Measurements from ENCODE around the gene SMURF1.
"Not testable (repeated sequence)": the region's sequence is repeated elsewhere in the genome, so short reads cannot be mapped to it uniquely, and the experiment has no call there.

The SMURF1 gene

DNA sequence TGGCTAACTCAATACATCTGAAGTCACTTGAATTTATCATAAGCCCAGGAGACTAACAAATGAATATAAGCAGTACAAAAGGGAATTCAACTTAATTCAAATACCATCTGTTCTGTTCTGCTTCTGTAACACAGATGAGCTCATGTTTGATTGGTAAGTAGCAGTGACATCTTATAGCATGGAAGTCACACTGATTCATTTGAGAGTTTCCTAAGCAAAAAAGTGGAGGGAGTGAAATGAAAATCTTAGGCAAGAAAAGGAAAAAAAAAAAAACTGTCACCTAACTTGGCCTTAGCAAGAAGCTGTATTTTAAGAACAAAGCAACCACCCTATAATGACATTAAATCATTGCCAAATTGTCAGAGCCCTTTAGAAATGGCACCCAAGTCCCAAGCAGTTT is 49.5 kb downstream of the SMURF1 start:
- no peak for DNase-seq

DNA sequence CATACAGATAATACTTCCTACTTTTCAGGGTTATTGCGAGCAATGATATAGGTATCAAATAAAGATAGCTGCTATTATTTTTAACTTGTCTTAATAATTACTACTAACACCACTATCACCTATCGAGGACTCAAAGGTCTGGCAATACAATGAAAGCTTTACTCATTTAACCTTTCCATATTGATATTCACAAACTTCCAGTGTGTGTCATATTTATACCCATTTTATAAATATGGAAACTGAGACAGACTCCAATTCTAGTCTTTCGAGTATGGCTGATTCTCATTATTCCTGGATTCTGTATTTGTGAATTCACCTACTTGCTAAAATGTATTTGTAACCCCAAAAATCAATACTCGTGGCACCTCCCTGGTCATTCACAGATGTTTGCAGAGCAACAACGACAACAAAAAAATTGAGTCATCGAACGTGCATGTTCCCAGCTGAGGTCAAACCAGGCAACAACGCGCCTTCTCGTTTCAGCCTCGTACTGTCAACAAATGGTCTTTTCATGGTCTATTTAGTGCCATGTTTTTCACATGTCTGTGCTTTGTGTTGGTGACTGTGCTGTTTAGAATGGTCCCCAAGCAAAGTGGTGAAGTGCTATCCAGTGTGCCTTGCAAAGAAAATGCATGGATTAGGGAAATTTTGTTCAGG is 51.7 kb downstream of the SMURF1 start:
- no peak for DNase-seq

DNA sequence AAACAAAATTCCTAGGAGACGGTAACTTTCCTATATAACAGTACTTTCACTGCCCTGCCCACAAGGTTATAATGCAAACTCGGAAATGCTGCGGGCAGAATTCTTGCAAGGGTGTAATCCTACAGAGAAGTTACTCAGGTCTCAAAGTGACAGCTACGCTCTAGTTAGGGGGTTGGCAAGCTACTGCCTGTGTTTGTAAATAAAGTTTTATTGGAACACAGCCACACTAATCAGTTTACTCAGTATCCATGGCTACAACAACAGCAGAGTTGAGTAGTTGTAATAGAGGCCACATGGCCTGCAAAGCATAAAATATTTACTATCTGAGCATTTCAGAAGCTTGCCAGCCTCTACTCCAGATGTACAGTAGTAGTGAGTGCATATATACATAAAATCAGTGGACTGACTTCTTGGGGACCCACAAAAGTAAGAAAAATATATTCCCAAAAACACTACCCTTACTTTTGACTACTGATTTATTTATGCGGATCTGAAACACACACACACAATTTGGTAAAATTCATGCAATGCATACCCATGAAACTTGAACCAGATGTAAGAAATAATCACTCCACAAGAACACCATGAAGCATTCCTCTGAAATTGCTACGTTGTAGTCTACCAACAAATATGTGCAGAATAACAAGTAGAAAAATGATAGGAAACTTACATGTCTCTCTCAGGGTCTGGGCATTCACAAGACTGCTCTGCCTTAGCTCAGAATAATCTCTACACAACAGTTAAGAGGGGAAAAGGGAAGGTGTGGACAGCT is 53.0 kb downstream of the SMURF1 start:
- no peak for DNase-seq

DNA sequence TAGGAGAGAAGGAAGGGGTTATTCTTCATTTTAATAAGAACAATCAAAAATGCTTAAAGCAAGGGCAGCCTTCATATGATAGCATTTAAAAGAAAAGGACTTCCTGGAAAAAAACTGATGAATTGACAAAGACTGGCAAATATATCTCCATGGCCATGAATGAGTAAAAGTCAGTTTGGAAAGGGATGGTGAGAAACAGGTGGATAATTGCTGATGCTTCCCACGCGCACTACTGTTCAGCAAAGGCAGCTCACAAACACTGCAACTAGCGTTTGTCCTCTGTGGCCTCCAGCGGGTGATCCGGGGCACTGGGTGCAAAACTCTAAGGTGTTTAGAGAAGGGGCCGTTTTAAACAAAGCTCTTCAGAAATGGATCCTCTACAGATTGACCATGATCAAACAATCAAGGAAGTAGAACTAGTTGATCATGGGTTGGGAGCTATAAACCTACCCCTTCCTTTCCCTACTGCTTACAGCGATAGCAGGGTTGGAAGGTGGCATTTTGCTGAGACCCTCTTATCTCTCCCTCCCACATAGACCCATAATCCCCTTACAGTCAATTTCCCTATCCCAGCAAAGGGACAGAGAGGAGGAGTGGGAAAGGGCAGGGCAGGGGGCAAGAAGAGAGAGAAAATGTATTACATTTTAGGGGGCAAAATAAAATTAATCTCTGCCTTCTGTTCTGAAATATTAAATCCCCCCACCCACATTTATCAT is 53.8 kb downstream of the SMURF1 start:
- no peak for DNase-seq

DNA sequence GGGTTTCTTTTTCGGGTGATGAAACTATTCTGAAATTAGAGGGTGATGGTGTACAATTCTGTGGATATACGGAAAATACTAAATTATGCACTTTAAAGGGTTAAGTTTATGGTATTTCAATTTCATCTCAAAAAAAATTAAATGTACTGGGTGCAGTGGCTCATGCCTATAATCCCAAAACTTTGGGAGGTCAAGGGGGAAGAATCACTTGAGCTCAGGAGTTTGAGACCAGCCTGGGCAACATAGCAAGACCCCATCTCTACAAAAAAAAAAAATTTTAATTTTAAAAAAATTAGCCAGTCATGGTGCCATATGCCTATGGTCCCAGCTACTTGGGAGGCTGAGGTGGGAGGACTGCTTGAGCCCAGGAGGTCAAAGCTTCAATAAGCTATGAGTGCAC is 57.0 kb downstream of the SMURF1 start:
- DNase-seq = no peak

DNA sequence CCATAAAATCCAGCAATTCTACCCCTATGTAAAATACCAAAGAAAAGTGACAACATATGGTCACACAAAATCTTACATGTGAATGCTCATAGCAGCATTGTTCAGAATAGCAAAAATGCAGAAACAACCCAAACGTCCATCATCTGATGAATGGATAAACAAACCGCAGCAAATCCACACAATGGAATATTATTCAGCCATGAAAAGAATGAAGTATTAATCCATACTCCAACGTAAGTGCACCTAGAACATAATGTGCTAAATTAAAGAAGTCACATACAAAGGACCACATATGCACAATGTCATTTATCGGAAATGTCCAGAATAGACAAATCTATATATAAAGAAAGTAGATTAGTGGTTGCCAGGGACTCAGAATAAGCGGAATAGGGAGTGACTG is 57.4 kb downstream of the SMURF1 start:
- DNase-seq = no peak

DNA sequence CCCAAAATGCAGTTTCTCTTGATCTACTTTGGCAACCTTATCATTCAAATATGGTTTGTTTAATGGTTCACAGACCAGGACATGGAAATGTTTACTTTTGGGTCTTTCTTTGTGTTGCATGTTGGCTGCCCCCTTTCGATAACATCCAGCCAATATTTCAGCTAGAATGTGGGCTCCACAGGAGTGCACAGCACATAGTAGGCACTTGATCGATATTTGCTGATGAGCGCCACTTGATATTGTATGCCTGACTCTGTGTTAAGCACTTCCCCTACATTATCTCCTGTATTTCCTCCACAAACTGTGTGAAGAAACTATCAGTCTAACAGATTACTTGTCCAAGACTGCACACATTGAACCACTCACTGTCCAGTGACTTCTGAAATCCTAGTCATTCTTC is 60.2 kb downstream of the SMURF1 start:
- DNase-seq = no peak

DNA sequence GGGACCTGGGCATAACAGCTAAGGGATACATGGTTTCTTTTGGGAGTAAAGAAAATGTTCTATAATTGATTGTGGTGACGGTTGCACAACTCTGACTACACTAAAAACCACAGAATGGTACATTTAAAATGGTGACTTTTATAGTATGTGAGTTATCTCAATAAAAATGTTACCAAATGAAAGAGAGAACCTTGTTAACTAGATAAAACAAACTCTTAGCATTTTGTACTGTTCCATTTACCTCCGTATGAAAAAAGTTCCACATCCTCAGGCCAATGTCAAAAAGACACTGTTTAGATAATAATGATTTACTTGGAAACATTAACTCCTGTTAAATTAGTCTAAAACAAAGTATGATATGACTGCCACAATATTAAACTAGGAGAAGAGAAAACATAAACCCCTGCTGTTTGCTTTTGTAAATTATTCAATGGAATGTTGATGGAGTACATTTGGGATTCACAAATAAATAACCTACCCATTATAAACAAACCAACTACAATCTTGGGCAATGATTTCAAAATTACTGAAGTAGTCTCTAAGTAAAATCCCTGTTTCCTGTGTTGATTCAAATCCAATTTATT is 60.7 kb downstream of the SMURF1 start:
- no peak for DNase-seq

DNA sequence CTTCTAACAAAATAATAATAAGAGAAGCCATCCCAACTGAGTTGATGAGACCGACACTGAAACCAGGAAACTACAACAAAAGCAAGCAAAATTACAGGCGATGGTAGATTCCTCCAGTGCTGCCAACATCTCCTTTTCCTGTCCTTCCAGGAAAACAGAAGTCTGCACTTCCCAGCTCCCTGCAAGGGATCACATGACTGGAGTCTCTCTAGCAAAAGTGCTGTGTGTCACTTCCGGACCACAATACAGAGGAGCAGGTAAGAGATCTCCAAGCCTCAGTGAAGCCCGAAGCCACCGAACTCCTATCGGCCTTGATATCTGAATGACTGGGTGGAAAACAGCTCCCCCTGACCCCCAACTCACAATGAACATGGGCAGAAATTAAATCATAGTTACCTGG is 63.2 kb downstream of the SMURF1 start:
- no peak for DNase-seq

DNA sequence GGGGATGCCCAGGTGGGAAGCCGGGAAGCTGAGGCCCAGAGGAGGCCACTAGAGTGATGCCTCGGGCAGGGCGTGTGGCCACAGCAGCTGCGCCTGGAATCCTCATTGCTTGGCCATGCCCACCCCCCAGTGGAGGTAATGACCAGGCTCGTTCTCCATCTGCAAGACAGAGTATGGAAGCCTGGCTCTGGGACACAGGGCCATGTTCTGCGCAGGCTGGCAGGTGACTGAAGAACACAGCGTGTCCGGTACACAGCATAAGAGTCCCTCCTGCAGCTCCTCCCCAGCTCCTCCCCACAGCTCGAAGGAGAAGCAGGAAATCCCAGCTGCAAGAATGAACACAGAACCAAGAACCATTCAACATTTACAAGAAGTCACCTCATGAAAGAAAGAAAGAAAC is 64.8 kb downstream of the SMURF1 start:
- no peak for DNase-seq

DNA sequence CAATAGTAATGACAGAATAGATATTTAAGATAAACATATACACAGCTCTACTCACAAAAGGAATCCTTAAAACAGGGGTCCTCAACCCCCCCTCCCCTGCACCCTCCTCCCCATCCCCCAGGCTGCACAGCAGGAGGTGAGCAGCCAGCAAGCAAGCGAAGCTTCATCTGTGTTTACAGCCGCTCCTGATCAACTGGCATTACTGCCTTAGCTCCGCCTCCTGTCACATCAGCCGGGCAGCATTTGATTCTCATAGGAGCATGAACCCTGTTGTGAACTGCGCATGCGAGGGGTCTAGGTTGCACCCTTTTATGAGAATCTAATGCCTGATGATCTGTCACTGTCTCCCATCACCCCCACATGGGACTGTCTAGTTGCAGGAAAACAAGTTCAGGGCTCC is 65.5 kb downstream of the SMURF1 start:
- no peak for DNase-seq

DNA sequence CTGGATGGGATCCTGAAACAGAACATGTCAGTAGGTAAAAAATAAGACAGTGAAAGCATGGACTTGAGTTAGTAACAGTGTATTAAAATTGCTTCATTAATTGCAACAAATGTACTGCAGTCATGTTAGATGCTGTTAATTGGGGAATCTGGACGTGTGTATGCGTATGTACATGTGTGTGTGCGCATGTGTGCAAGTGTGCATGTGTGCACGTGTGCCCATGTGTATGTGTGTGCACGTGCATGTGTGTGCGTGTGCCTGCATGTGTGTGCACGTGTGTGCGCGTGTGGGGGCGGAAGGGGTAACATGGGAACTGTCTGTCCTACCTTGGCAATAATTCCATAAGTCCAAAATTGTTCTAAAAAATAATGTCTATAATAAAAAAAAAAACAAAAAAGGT is 67.3 kb downstream of the SMURF1 start:
- no peak for DNase-seq

DNA sequence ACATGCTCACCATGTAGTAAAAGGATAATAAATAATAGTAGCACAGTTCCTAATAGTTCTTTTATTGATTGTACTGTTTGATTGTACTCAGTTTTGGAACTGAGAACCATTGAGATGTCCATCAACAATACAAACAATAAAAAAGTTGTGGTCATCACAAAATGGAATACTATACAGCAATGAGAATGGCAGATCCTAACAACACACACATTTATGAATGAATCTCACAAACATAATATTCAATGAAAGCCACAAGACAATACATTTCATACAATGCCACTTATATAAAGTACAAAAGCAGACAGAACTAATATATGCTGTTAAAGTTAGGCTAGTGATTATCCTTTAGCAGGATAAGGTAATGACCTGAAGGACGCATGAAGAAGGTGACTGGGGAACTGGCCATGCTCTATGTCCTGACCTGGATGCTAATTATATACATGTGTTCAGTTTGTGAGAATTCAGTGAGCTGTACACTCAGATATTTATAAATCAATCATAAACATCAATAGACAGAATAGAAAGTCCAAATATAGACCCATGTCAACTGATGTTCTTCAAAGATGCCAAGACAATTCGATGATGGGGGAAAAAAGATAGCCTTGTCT is 70.0 kb downstream of the SMURF1 start:
- no peak for DNase-seq

DNA sequence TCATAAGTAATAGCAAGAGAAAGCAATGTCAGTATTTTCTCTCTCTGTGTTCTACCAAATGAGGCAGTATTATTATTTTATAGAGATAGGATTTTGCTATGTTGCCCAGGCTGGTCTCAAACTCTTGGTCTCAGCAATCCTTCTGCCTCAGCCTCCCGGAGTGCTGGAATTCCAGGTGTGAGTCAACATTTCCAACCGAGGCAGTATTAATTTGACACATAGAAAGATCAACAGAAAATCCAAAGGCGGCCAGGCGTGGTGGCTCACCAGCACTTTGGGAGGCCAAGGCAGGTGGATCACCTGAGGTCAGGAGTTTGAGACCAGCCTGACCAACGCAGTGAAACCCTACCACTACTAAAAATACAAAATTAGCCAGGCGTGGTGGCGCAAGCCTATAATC is 71.8 kb downstream of the SMURF1 start:
- DNase-seq = no peak

DNA sequence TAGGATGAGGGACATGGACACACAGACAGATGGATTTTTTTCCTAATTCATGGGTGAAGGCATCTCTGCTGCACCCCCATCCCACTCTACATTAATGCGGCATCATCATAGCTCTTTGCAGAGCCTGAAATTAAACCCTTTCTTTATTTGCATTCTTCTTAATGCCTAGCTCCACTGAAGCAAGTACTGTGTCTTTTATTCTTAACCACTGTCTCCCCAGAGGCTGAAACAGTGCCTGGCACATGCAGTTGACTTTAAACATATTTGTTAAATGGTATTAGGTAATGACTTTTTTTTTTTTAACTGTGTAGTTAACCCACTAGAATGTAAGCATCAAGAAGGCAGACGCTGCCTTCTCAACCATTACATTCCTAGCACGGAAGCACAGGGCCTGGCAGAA is 73.5 kb downstream of the SMURF1 start:
- DNase-seq = no peak

DNA sequence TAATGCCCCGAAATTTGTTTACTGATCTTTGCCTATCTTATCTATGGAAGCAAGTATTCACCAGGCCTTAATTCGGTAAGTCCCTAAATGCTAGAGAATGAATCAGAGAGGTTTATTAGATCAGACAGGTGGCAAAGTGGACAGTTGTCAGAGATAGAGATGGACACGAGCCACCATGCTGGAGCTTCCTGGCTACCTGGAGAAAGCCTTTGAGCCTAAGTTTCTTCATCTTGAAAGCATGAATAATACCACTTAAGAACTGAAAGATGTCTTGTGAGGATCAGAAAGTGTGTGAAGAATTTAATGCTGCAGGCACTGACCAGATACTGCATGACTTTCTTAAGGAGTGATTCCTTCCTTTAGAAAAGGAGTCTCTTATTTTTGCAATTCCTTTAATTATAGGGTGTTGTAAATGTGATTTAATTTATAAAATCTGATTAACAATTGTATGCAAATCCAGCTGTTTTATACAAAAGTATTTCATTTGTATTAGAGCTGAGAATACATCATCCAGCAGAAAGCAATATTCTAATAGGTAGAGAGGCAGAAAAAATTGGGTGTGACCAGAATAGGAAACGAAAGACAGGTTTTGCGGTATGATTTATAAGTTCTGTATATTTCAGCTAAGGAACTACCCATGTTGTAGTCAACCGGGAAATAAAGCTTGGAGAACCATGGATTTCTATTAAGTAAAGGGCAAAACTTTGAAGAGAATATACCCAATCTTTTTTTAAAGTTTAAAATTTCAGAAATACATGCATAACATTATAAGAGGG is 82.7 kb downstream of the SMURF1 start:
- DNase-seq = no peak

DNA sequence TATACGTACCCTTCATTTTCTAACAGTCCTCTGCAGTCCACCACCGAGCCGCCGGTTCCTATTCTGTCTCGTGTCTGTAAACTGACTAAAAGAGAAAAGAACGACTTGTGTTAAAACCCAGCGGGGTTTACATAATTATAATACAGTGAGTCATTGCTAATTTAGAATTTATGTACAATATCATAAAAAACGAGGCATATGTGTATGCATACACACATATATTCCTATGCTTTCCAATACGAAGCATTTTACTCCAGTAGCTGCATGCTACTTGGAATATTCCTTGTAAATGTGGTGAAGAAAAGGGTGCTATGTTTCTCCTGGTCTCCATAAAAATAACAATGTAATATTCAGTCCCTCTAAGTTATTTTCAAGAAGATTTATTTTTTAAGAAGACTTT is 89.1 kb downstream of the SMURF1 start:
- DNase-seq = no peak

DNA sequence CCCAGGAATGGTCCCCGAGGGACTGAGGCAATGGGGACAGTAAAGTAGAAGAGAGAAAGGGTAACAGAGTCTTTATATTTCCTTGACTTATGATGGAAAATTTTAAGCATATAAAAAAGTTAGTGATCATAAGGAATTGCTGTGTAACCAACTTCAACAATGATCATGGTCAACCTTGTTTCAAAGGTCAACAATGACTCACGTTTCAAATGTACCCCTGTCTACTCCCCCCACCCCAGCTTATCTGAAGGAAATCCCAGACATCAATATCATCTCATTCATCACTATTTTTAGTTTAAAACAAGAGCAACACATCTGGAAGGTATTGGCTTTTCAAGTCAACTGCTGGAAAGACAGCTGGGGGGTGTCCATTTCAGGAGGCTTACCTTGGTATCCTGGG is 92.9 kb downstream of the SMURF1 start:
- DNase-seq = no peak

DNA sequence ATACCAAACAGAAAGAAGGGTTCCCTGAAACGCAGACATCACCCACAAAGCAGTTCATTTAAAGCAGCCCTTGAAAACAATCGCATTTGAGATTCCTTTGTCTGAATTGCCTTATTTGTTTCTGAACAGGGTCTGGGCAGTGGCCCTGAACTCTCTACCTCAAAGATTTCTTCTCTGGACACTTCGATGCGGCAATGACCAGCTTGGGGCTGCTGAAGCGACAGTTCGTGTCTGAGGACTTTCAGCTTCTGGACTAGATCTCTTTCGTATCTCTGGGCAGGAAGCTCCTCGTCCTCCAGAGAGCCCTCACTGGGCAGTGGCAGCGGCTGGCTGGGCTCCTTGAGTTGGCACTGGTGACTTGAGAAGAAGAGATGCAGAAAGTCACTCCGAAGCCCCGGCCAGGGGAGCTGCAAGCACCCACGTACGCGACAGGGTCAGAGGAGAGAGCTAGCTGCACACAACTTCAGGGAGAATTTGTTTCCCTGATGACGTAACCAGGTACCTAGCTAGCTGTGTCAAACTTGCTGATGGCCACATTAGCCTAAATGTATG is 96.3 kb downstream of the SMURF1 start:
- DNase-seq = no peak

DNA sequence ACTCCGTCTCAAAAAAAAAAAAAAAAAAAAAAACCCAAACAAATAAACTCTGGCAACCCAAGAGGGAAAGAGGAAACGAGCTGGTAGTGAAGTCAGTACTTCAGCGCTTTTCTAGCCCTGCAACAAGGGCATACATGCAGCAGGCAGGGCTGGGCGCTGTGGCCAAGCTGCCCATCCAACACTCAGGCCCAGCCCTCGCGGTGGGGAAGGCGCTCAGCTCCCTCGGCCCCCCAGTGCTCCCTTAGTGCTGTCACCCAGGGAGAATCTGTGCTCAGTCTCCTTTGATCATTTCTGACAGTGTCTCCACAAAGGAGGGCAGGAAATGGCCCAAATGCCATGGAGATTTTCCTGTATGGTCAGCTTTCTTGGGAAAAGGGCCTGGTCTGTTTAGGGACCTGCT is 97.2 kb downstream of the SMURF1 start:
- no peak for DNase-seq

DNA sequence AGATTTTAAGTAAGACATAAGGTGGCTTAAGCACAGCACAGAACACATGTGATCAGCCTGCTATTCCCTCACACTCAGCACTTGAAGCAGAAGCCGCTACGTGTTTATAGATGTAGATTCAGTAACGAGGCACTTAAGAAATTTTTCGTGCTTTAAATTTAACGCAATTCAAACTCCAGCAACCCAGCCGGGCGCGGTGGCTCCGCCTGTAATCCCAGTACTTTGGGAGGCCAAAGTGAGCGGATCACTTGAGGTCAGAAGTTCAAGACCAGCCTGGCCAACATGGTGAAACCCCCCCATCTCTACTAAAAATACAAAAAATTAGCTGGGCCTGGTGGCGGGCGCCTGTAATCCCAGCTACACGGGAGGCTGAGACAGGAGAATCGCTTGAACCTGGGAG is 97.6 kb downstream of the SMURF1 start:
- not testable (repeated sequence) for DNase-seq

DNA sequence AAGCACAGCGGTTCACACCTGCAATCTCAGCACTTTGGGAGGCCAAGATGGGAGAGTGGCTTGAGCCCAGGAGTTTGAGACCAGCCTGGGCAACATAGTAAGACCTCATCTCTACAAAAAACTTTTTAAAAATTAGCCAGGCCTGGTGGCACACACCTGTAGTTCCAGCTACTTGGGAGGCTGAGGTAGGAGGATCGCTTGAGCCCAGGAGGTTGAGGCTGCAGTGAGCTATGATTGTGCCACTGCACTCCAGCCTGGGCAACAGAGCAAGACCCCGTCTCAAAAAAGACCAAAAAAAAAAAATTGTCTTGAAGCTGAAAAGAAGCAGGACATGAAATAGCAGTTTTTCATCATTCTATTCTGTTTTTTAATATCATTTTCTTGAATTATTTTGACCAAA is 99.0 kb downstream of the SMURF1 start:
- not testable (repeated sequence) for DNase-seq
